Neural crest cell (in vitro differentiated cells): ENCODE measurements around the gene MDFIC2. TPM values are rescaled to one million over a fixed set of nuclear protein-coding genes. Genes with fewer than 3 reads are reported as not detected.
"Not testable (repeated sequence)": the region's sequence is repeated elsewhere in the genome, so short reads cannot be mapped to it uniquely, and the experiment has no call there.

ENCODE experiments used
- DNase-seq: peaks from one replicate; pipeline ENCODE4 v3.0.0; 2021; ENCODE audit warnings: low read depth, mixed read lengths, low spot score
- H3K27ac Mint-ChIP-seq: one replicate; pipeline ENCODE4 v1.8.0; 2021; ENCODE audit warnings: mild to moderate bottlenecking, mixed read lengths; ENCODE audit not compliant: unreplicated experiment
- H3K27me3 Mint-ChIP-seq: 2 replicates; pipeline ENCODE4 v1.8.0; 2021; ENCODE audit warnings: low read depth, mild to moderate bottlenecking, mixed read lengths
- H3K36me3 Mint-ChIP-seq: 2 replicates; pipeline ENCODE4 v1.8.0; 2021; ENCODE audit warnings: low read depth, mild to moderate bottlenecking, mixed read lengths
- H3K4me1 Mint-ChIP-seq: 2 replicates; pipeline ENCODE4 v1.8.0; 2021; ENCODE audit warnings: mixed read lengths
- H3K4me3 Mint-ChIP-seq: one replicate; pipeline ENCODE4 v1.8.0; 2021; ENCODE audit warnings: mild to moderate bottlenecking, mixed read lengths
- H3K9me3 Mint-ChIP-seq: 2 replicates; pipeline ENCODE4 v1.8.0; 2021; ENCODE audit warnings: mixed read lengths
- total RNA-seq: library from RNA; stranded (reverse); gene quantifications from 2 replicates; pipeline ENCODE4 v1.2.1, GENCODE V29; 2021
- TF ChIP-seq, protein P1 (sequence below): fragments of 200-600 bp; sonication (generic); conservative IDR thresholded peaks from 2 replicates; pipeline ENCODE4 v1.5.0; 2021; ENCODE audit warnings: antibody characterized with exemption, mild to moderate bottlenecking

The MDFIC2 gene
- total RNA-seq, 1 donor from 2014 or later = not detected

GRCh38 chr3:70342149-70342548 is 29.7 kb upstream of the MDFIC2 start:
- Mint-ChIP-seq H3K36me3 (no peaks in the 10 kb centered on the region), H3K9me3 (no peaks in the 10 kb centered on the region), H3K4me3 (no peak overlapping the region), H3K4me1 (no peaks in the 10 kb centered on the region), H3K27me3 (peaks cover 2% of the 10 kb centered on the region), H3K27ac (no peak overlapping the region)
- TF ChIP-seq, protein P1, sequence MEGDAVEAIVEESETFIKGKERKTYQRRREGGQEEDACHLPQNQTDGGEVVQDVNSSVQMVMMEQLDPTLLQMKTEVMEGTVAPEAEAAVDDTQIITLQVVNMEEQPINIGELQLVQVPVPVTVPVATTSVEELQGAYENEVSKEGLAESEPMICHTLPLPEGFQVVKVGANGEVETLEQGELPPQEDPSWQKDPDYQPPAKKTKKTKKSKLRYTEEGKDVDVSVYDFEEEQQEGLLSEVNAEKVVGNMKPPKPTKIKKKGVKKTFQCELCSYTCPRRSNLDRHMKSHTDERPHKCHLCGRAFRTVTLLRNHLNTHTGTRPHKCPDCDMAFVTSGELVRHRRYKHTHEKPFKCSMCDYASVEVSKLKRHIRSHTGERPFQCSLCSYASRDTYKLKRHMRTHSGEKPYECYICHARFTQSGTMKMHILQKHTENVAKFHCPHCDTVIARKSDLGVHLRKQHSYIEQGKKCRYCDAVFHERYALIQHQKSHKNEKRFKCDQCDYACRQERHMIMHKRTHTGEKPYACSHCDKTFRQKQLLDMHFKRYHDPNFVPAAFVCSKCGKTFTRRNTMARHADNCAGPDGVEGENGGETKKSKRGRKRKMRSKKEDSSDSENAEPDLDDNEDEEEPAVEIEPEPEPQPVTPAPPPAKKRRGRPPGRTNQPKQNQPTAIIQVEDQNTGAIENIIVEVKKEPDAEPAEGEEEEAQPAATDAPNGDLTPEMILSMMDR = no peak
- DNase-seq = no peak

DNA sequence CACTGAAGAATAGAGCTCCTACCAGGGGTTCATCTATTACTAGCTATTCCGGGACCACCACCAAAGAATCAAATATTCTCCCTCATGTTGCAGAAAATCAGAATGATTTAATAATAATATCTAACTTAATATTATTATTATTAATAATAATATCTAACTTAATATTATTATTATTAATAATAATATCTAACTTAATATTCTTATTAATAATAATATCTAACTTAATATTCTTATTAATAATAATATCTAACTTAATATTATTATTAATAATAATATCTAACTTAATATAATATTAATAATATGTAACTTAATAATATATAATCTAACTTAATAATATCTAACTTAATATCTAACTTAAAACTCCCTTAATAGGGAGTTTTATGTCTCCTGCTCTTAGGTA is 24.4 kb upstream of the MDFIC2 start:
- not testable (repeated sequence) for H3K9me3 Mint-ChIP-seq, H3K27ac Mint-ChIP-seq, H3K27me3 Mint-ChIP-seq, H3K4me1 Mint-ChIP-seq, H3K36me3 Mint-ChIP-seq, H3K4me3 Mint-ChIP-seq, DNase-seq

DNA sequence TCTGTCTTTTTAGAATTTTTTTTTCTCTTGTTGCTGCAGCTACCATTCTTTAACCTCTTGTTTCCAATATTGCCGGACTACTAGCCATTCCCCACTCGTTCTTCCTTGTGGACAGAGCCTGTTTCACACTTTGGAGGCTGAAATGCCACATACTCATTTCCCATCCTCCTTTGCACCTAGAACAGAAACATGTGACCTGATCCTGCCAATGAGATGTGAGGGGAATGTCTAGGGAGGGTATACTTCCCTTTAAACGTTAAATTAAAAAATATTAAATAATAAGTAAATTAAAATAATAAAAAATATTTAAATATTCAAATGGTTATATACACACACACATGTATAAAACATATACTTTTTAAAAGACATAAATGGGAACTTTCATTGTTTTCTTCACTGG is 20.6 kb upstream of the MDFIC2 start:
- Mint-ChIP-seq H3K4me1 (no peaks in the 10 kb centered on the region), H3K27me3 (no peaks in the 10 kb centered on the region), H3K4me3 (no peak overlapping the region), H3K27ac (no peak overlapping the region), H3K9me3 (peaks cover 2% of the 10 kb centered on the region), H3K36me3 (no peaks in the 10 kb centered on the region)
- DNase-seq = no peak
- TF ChIP-seq, protein P1 = no peak

- Mint-ChIP-seq H3K27me3 (no peaks in the 10 kb centered on the region), H3K36me3 (no peaks in the 10 kb centered on the region), H3K4me3 (no peak overlapping the region), H3K4me1 (no peaks in the 10 kb centered on the region), H3K9me3 (peaks cover 4% of the 10 kb centered on the region), H3K27ac (no peak overlapping the region)
- TF ChIP-seq, protein P1 = no peak
- no peak for DNase-seq
Measured at GRCh38 chr3:70315021-70315420, 2.6 kb upstream of the MDFIC2 start.

DNA sequence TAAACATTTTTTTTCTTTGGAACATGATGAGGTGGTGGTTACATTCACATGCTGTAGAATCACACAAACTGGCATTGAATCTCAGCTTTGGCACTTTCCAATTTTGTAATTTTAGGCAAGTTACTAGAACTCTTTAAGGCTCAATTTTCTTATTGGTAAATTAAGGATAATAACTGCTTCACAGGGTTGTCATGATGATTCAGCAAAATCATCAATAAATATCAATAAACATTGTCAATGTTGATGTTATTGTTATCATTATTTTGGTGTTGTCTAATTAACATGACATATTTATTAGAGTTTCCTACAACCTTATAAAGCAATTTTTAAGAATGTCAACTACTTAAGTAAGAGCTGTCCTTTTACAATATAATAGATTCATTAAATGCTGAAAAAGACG is 1.6 kb downstream of the MDFIC2 start:
- TF ChIP-seq, protein P1 = no peak
- no peak for DNase-seq
- no peaks in the 10 kb centered on the region for H3K36me3 Mint-ChIP-seq
- H3K27ac Mint-ChIP-seq = no peak overlapping the region
- peaks cover 4% of the 10 kb centered on the region for H3K4me1 Mint-ChIP-seq
- H3K4me3 Mint-ChIP-seq = no peak overlapping the region
- H3K27me3 Mint-ChIP-seq = no peaks in the 10 kb centered on the region
- H3K9me3 Mint-ChIP-seq = no peaks in the 10 kb centered on the region

DNA sequence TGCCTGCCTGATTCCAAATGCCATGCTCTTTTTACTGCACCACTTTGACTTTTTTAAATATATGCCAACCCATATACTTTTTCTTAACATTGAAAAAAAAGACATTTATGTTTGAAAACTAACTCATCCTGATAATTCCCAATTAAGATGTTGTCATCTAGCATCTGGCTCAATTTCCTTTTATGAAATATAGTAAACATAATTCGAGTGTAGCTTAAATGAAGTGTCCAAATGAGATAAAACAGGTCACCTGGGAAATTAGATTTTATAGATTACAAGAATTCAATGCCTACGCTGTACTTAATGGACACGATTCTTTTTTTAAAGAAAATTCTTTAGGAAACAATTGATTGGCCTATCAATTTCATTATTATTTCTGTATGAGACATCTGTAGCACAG is 2.8 kb downstream of the MDFIC2 start:
- no peak overlapping the region for H3K27ac Mint-ChIP-seq
- TF ChIP-seq, protein P1 = no peak
- H3K4me3 Mint-ChIP-seq = no peak overlapping the region
- H3K9me3 Mint-ChIP-seq = no peaks in the 10 kb centered on the region
- DNase-seq = no peak
- no peaks in the 10 kb centered on the region for H3K36me3 Mint-ChIP-seq
- H3K4me1 Mint-ChIP-seq = peaks cover 4% of the 10 kb centered on the region
- no peaks in the 10 kb centered on the region for H3K27me3 Mint-ChIP-seq
